ENCODE measurements around the gene IRF5.

DNA sequence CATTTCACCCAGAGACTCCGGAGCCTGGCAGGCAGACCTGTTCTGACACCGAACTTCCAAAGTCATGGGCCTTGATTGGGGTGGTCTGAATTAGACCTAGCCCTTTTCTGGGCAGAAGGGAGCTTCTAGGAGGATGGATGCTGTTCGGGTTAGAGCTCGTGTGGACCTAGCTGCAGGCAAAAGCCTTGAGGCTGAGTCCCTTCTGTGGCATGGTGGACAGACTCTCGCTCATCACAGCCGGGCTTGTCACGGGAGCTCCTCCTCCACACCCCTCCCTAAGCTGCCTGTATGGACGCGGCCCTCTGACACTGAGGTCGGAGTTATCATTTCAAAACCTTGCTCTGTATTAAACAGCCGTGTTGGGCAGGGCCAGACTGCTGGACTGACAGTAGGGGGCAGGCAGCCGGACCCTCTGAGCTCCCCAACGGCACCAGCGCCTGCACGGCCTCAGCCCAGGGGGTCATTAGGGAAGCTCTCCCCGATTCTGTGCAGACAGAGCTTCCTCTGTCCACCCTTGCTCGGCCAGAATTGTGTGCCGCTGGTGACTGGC is 2.2 kb downstream of the IRF5 start:
- TF ChIP-seq, protein P1, sequence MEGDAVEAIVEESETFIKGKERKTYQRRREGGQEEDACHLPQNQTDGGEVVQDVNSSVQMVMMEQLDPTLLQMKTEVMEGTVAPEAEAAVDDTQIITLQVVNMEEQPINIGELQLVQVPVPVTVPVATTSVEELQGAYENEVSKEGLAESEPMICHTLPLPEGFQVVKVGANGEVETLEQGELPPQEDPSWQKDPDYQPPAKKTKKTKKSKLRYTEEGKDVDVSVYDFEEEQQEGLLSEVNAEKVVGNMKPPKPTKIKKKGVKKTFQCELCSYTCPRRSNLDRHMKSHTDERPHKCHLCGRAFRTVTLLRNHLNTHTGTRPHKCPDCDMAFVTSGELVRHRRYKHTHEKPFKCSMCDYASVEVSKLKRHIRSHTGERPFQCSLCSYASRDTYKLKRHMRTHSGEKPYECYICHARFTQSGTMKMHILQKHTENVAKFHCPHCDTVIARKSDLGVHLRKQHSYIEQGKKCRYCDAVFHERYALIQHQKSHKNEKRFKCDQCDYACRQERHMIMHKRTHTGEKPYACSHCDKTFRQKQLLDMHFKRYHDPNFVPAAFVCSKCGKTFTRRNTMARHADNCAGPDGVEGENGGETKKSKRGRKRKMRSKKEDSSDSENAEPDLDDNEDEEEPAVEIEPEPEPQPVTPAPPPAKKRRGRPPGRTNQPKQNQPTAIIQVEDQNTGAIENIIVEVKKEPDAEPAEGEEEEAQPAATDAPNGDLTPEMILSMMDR (IDR thresholded peaks at IDR 0.05) = no peak
- no peak for TF ChIP-seq POLR2AphosphoS5 (IDR thresholded peaks at IDR 0.05)
- no peak for TF ChIP-seq POLR2A (IDR thresholded peaks at IDR 0.05)
- TF ChIP-seq EP300 (IDR thresholded peaks at IDR 0.05) = no peak

All from suprapubic skin (tissue), 4 donors.